HG03354 (cell line): Measurements from ENCODE around the gene MAN2C1.
"Not testable (repeated sequence)": the region's sequence is repeated elsewhere in the genome, so short reads cannot be mapped to it uniquely, and the experiment has no call there.

Source experiments
- ATAC-seq: cut with Tn5 transposase; IDR thresholded peaks from one replicate; pipeline ENCODE4 v1.9.1; 2021; ENCODE audit warnings: mild to moderate bottlenecking; ENCODE audit not compliant: unreplicated experiment, poor library complexity, severe bottlenecking

The MAN2C1 gene

DNA sequence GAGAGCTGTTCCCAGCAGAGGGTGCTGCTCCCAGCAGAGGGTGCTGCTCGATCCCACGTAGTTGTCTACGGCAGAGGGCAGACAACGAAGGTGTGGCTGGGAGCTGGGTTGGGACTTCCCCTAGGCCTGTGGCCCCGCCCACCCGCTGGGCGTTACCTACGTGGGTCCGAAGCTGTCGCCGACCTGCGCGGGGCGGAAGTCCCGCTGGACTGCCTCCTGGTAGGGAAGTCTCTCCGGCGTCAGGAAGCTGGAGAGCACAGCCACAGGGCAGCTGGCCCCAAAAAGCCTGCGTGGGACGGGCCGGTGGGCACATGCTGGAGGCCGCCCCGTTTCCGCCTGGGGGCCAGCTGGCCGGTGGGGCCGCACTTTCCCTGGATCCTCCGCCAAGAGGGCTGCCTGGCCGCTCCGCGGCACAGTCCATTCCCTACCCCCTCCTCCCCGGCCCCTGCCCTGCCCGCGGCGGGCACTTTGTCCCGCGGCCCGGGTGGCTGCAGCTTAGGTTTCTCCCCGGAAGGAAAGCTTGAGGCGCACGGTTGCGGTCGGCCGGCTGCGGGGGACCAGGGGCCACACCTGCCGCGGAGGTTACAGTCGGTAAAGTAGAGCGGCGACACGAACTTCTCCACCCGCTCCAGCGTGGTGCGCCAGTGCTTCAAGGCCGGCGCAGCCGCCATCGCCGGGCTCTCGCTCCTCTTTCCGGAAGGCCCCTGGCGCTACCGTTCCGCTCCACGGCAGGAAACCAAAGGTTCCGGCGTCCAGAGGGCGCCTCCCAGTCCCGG is at the start of gene MAN2C1:
Gene MAN2C1 (minus strand): TSS at position 695 of the 776 bp plus-strand sequence. CDS start 24 bp downstream, at position 671.
- ATAC-seq = peak; percentile 87

- ATAC-seq = no peak
Observed at GRCh38 chr15:75416584-75416983, 48.2 kb upstream of the MAN2C1 start.

DNA sequence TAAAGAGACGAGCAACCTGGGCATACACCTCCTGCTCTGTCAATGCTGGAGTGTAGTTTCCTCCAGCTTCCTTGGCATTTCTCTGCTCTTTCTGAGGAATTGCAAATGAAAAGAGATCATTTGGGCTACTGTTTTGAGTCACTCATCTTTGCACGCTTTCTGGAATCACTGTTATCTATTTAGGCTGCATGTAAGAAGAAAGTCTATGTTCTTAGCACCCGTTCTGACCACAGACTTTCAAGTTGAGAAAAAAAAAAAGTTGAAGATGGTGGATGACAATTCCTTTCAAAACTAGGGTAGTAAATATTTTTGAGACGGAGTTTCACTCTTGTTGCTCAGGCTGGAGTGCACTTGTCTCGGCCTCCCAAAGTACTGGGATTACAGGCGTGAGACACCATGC is 41.8 kb upstream of the MAN2C1 start:
- ATAC-seq = no peak

DNA sequence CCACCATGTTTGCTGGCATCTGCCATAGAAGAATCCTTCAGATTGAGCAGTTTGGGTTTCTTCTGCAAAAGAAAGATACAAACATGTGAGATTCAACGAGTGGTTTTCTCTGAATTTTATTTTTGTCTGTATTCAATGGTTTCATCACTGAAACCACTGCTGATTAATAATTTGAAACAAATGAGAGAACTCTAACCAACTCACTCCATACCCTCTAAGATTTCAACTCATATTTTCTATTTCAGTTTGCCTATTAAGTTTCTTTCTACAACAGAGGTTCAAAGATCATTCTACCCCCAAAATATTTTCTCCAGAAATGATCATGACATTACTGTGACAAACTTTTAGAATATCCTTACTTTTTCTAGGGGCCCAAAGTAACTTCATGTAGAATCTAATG is 38.7 kb upstream of the MAN2C1 start:
- ATAC-seq = no peak

DNA sequence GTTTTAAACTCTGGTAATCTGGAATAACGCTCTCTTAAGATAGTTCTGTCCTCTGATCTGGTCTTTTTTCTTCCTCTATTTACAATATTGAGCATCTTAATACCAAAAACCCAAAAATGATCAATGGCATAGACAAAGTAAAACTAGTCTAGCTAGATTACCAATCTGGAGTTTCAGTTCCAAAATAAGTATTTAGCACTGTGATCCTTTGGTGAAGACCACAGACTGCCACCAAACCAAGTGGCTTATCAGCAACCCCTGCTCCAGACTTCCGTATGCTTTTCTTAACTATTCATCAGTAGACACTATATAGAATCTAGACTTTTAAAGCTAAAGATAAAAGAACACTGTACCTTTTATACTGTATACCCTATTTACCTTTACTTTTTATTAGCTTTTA is 35.5 kb upstream of the MAN2C1 start:
- ATAC-seq = no peak

- ATAC-seq = no peak
Observed at GRCh38 chr15:75397494-75397893, 29.1 kb upstream of the MAN2C1 start.

DNA sequence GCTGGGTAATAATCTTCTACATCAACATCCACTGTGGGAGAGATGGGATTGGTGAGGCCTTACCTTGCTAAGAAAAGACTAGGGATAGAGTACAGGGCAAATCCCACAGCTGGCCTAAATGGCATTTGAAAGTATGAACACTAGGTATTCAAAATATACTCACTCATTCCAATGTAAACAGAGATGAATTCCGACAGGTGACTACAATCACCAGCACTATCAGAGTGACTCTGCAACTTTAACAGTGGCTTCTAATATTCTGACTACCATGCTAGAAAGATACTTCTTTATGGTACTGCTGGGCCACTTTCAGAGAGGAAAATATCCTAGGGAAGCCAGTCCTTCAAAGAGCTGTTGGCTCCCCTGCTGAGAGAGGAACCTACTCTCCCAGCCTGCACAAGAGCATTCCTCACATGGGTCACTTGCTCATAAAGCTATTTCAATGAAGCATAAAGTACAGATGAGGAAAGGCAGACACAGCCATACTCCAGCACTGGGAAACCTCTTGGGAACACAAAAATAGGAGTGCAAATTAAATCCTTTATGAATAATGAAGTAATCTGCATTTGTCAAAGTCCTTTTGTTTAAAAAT is 21.5 kb upstream of the MAN2C1 start:
- no peak for ATAC-seq

DNA sequence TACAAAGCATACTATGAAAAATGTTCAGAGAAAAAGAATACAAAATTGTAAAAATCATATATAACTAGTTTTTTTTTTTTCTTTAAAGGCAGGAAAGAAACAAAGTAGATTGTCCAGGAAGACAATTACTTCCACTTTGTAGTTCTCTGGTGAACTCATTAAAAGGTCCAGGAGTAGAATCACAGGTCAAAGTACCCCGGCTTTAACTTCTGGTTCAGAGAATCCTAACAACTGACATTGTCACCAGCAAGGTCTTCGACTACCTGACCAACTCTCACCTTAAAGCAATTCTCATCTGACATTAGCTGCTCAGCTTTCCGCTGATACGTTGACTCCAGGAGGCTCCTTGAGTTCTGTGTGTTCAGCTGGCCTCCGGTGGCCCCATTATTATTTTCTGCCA is 15.6 kb upstream of the MAN2C1 start:
- not testable (repeated sequence) for ATAC-seq

- no peak for ATAC-seq
Observed at GRCh38 chr15:75380773-75381172, 12.4 kb upstream of the MAN2C1 start.

DNA sequence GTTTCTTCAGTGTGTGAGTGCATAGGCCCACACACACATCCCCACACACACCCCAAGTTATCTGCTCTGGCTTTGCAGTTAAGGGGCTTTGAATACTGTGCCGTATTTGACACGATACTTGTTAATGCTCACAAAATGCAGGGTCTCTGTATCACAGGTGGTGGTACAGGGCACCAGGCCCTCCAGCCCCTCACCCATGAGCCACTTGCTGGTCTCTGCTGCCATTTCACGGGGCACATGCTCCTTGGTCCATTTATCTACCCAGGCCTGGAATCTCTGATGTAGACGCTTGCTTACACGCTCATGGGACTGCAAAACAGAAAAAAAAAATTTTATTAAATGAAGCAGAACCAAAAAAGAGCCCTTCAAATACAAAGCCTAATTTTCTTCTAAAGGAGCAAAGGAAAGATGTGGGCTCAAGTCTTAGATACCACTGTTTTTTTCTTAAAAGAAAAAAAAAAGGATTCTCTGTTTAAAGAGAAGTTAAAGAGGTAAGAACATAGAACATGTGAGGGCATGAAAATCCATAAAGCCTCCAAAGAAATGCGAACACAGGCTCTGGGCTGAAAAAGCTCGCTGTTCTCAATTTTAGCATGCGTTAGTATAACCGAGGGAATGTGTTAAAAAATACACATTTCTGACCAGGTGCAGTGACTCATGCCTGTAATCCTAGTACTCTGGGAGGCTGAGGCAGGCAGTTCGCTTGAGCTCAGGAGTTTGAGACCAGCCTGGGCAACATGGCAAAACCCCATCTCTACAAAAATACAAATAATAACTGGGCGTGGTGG is 3.7 kb upstream of the MAN2C1 start:
- ATAC-seq = no peak

DNA sequence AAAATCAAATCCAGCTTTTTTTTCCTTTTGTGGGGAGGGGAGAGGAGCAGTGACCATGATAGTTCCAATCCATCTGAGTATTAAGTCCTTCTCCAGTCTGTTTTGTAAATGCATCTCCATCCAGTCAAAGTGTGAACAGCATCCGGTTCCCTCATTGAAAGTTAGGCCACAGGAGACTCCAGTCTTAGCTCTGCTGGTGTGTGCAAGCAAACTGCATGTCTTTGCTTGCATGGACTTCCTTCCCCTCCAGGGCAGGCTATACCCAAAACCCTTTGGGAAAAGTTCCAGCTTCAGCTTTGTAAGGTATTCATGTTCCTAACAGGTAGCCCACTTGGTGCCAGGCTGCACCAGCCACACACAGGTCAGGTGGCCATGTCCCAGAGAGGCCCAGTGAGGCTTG is 3.1 kb upstream of the MAN2C1 start:
- no peak for ATAC-seq

DNA sequence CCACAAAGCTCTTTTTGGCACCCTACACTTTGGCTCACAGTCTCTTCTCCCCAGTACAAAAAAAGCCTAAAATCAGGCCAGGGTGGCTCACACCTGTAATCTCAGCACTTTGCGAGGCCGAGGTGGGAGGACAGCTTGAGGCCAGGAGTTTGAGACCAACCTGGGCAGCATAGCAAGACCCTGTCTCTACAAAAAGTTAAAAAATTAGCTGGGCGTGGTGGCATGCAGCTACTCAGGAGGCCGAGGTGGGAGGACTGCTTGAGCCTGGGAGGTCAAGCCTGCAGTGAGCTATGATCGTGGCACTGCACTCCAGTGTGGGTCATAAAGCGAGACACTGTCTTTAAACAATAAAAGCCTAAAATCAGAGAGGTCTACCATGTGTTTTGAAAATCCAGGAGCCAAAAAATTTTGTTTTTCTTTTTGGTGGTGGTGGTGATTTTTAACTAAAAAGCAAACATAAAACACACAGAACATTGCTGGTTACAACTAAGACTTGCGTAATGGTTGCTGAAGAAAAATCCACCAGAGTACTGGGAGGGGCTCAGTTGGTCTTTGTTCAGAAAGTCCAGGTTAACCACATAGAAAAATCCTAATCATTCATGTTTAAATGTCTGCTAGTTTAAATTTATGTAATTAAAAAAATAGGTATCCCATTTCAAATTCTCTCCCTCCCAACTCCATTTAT is 1.6 kb upstream of the MAN2C1 start:
- ATAC-seq = no peak

DNA sequence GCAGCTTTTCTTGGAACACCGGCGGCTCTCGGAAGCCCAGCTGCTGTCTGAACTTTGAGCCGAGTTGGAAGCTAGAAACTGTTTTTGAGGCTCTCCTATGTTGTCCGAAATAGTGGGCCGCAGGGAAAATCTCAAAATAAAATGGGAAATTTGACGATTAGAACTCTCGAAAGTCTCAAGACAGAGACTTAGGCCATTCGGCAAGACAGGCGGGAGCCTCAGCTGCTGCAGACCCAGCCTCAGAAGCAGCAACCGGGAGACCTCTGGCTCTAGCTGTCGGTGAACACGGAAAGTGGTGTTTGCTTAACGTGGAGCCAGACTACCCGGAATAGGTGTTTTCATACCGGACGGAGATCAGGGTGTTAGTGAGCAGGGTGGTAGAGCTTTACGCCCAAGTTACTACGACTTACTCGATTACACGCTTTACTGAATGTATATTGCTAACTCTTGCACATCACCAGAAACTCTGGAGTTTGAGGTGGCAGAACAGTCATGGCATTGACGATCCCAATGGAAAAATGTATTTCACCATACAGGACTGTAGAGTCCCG is 357 bp upstream of the MAN2C1 start:
- ATAC-seq = peak; percentile 6

- ATAC-seq = no peak
Observed at GRCh38 chr15:75367406-75367912, 948 bp downstream of the MAN2C1 start.

DNA sequence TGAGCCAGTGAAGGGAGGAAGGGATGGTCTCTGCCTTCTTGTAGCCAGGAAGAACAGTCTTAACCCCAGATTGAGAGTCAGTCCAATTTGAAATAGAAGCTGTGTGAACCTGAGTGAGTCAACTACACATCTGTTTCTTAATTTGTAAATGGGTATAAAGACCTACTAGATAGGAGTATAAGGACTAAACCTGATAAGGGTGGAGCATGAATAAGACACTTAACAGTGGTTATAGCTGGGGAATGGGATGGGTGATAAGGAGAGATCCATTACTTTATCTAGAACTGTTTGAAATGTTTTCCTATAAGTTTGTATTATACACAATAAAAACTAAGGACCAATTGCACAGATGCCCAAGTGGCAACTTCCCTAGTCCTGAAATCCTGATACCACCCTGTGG is 1.4 kb downstream of the MAN2C1 start:
- no peak for ATAC-seq

GRCh38 chr15:75366163-75366562 is 2.2 kb downstream of the MAN2C1 start:
- ATAC-seq = no peak

GRCh38 chr15:75364881-75365280 is 3.5 kb downstream of the MAN2C1 start:
- ATAC-seq = no peak

GRCh38 chr15:75363786-75364185 is 4.6 kb downstream of the MAN2C1 start:
- ATAC-seq = no peak

DNA sequence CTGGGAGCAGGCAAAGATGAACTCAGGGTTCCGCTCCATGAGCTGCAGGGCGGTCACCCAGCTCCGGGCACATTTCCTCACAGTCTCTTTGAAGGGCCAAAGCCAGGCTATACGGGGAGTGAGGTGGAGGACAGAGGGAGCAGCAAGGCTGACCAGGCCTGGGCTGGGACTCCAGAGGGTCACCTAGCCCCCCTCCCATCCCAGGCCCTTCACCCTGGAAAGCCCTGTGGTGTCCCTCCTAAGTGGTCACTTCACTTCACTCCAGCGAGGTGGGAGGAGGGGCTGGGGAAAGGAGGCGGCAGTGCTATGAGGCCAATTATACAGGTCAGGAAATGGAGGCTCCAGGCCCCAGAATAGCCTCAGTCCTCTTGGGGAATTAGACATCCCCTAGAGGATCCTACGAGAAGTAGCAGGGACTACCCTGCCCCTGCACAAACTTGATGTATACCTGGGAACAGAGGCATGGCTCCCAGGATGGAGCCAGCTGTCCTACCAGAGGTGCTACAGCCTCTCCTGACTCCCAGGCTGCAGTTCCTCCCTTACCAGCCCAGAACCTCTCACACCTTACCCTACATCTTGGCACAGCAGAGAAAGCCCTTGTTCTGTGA is 5.7 kb downstream of the MAN2C1 start:
- no peak for ATAC-seq
